ENCODE results near the gene IDH1.

- TF ChIP-seq EZH2 (IDR thresholded peaks at IDR 0.05): no peak
- no peak for TF ChIP-seq POLR2AphosphoS5 (IDR thresholded peaks at IDR 0.05; ENCODE audit: borderline replicate concordance, low read depth, low read length)
These were observed 44.0 kb downstream of the IDH1 start for GRCh38 chr2:208210688-208211451.
